ENCODE measurements around the gene SLC9A1. TPM values are rescaled to one million over a fixed set of nuclear protein-coding genes. Genes with fewer than 3 reads are reported as not detected.
A peak's percentile ranks its signal among the peaks of the same experiment; 100 is the strongest.

Gene SLC9A1
- total and polyA plus RNA-seq, 4 donors = 4.5 to 24.9 (median 13.8) TPM

DNA sequence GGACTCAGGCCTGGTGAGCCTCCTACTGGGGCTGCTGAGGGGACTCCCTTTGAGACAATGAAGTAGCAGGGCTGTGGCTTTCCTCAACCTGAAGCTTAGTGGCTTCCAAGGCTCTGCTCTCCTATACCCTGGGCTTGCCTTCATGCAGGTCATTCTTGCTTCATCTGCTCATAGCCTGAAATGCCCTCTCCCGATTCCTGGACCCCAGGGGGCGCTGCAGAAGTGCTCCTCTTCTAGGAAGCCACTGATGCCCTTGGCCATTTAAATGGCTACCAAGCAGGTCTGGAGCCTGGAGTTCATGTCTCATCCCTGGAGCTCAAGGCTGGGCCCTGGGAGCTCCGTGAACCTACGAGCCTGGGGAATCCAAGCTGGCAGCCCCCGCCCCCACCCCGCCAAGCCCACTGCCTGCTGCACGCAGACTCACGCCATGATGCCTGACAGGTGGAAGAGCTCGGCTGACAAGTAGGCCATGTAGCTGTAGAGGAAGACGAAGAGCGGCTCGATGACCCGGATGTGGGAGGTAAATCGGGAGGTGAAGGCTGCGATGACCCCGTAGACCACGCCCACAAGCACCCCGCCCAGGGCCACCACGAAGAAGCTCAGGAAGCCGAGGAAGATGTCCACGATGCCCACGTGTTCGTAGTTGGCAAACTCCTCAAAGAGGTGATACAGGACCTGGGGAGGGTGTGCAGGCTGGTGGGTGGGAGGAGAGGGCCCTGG, 45.7 kb downstream of the SLC9A1 start:
- Histone ChIP-seq H3K36me3 (ENCODE audit: control insufficient read depth in 1 of 2, insufficient read depth in 2 of 2, low read length in 1 of 2) (peaks cover 0 to 2% of the 10 kb centered on the region in 2 donors), H3K4me1 (ENCODE audit: control insufficient read depth in 1 of 2, insufficient read depth in 2 of 2, low read length in 2 of 2) (peaks cover 0 to 3% of the 10 kb centered on the region in 2 donors), H3K27ac (ENCODE audit: low read depth in 1 of 2, low read length in 2 of 2) (no peak overlapping the region), H3K4me3 (ENCODE audit: low read length in 2 of 2) (no peak overlapping the region), H3K9me3 (ENCODE audit: control insufficient read depth, low read length) (no peaks in the 10 kb centered on the region), H3K27me3 (ENCODE audit: control insufficient read depth in 1 of 2, insufficient read depth in 2 of 2, low read length in 1 of 2) (no peaks in the 10 kb centered on the region)
- ATAC-seq (ENCODE audit: low FRiP score) (no peak), DNase-seq (no peak)
- 94 to 96% methylated on average over 23 of the region's 23 CpGs for WGBS, 2 donors
- intact Hi-C loops (cut with DNase I) = loop anchor here in 1 of 2 donors (10.0 kb wide), 1 partner anchor 286 kb away; the partner anchor contains the start of gene GPR3

DNA sequence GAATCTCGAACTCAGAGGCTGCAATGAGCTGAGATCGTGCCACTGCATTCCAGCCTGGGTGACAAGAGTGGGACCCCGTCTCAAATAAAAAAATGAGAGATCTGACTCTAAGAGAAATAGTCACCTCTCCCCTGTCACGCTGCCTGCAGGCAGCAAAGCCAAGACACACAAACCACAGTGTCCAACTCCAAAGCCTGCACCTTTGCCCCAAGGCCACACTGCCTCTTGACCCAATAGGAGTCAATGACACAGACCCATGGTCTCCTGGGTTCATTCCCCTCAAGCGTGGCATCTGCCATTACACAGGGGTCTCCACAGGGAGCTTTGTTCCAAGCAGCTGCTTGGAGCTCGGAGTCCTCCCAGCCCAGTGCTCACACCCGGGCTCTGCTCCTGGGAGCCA, 46.3 kb downstream of the SLC9A1 start:
- no peaks in the 10 kb centered on the region for H3K27me3 ChIP-seq (ENCODE audit: control insufficient read depth in 1 of 2, insufficient read depth in 2 of 2, low read length in 1 of 2)
- ATAC-seq (ENCODE audit: low FRiP score) (no peak), DNase-seq (no peak)
- no peaks in the 10 kb centered on the region for H3K9me3 ChIP-seq (ENCODE audit: control insufficient read depth, low read length)
- H3K4me3 ChIP-seq (ENCODE audit: low read length in 2 of 2) = no peak overlapping the region
- intact Hi-C loops (cut with DNase I) = loop anchor here in 1 of 2 donors (10.0 kb wide), 1 partner anchor 286 kb away; the partner anchor contains the start of gene GPR3
- WGBS, 2 donors = 90 to 94% methylated on average over 7 of the region's 7 CpGs
- peaks cover 0 to 3% of the 10 kb centered on the region in 2 donors for H3K4me1 ChIP-seq (ENCODE audit: control insufficient read depth in 1 of 2, insufficient read depth in 2 of 2, low read length in 2 of 2)
- H3K36me3 ChIP-seq (ENCODE audit: control insufficient read depth in 1 of 2, insufficient read depth in 2 of 2, low read length in 1 of 2) = peaks cover 0 to 2% of the 10 kb centered on the region in 2 donors
- no peak overlapping the region for H3K27ac ChIP-seq (ENCODE audit: low read depth in 1 of 2, low read length in 2 of 2)

GRCh38 chr1:27106561-27107323, 48.2 kb downstream of the SLC9A1 start:
- intact Hi-C loops (cut with DNase I) = loop anchor here in 1 of 2 donors (10.0 kb wide), 1 partner anchor 288 kb away; the partner anchor contains the start of gene GPR3
- Histone ChIP-seq H3K4me1 (ENCODE audit: control insufficient read depth in 1 of 2, insufficient read depth in 2 of 2, low read length in 2 of 2) (no peaks in the 10 kb centered on the region), H3K27me3 (ENCODE audit: control insufficient read depth in 1 of 2, insufficient read depth in 2 of 2, low read length in 1 of 2) (no peaks in the 10 kb centered on the region), H3K4me3 (ENCODE audit: low read length in 2 of 2) (no peak overlapping the region), H3K9me3 (ENCODE audit: control insufficient read depth, low read length) (no peaks in the 10 kb centered on the region), H3K27ac (ENCODE audit: low read depth in 1 of 2, low read length in 2 of 2) (no peak overlapping the region), H3K36me3 (ENCODE audit: control insufficient read depth in 1 of 2, insufficient read depth in 2 of 2, low read length in 1 of 2) (peaks cover 0 to 2% of the 10 kb centered on the region in 2 donors)
- DNase-seq (peak in 1 of 2 donors; percentile 49), ATAC-seq (ENCODE audit: low FRiP score) (no peak)
- WGBS, 2 donors = 83 to 84% methylated on average over 7 of the region's 7 CpGs

DNA sequence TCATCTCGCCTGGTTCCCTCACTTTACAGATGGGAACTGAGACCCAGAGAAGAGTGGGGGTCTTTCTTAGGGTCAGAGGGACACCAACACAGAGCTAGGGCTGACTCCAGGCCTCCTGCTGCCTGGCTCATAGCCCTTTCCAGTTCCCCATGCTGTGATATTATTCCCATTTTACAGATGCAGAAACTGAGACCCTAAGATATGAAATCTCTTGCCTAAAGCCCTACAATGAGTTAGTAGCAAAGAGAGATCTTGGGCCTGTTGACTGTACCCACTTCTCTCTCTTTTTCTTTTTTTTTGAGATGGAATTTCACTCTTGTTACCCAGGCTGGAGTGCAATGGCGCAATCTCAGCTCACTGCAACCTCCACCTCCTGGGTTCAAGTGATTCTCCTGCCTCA, 49.9 kb downstream of the SLC9A1 start:
- ATAC-seq (ENCODE audit: low FRiP score) (no peak), DNase-seq (no peak)
- Histone ChIP-seq H3K4me3 (ENCODE audit: low read length in 2 of 2) (no peak overlapping the region), H3K4me1 (ENCODE audit: control insufficient read depth in 1 of 2, insufficient read depth in 2 of 2, low read length in 2 of 2) (no peaks in the 10 kb centered on the region), H3K27me3 (ENCODE audit: control insufficient read depth in 1 of 2, insufficient read depth in 2 of 2, low read length in 1 of 2) (no peaks in the 10 kb centered on the region), H3K36me3 (ENCODE audit: control insufficient read depth in 1 of 2, insufficient read depth in 2 of 2, low read length in 1 of 2) (peaks cover 0 to 2% of the 10 kb centered on the region in 2 donors), H3K9me3 (ENCODE audit: control insufficient read depth, low read length) (no peaks in the 10 kb centered on the region), H3K27ac (ENCODE audit: low read depth in 1 of 2, low read length in 2 of 2) (no peak overlapping the region)
- 99 to 100% methylated on average over 2 of the region's 2 CpGs for WGBS, 2 donors
- intact Hi-C loops (cut with DNase I) = loop anchor here in 1 of 2 donors (10.0 kb wide), 1 partner anchor 290 kb away; the partner anchor contains the start of gene GPR3

DNA sequence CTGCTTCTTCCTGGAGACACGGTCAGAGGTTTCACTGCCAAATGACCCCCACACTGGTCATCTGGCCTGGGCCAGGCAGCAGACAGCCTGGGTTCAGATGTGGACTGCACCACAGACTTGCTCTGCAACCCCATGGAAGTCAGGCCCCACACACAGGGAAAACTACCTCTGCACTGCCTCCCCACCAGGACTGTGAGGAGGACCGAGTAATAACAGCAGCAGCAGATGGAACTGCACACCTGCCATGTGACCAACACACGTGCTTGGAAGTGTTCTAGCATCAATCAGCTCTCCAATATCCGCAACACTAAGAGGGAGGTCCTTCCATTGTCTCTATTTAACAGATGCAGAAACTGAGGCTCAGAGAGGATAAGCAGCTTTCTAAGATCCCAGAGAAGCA, 51.4 kb downstream of the SLC9A1 start:
- Histone ChIP-seq H3K27ac (ENCODE audit: low read depth in 1 of 2, low read length in 2 of 2) (no peak overlapping the region), H3K4me1 (ENCODE audit: control insufficient read depth in 1 of 2, insufficient read depth in 2 of 2, low read length in 2 of 2) (no peaks in the 10 kb centered on the region), H3K36me3 (ENCODE audit: control insufficient read depth in 1 of 2, insufficient read depth in 2 of 2, low read length in 1 of 2) (peaks cover 0 to 2% of the 10 kb centered on the region in 2 donors), H3K27me3 (ENCODE audit: control insufficient read depth in 1 of 2, insufficient read depth in 2 of 2, low read length in 1 of 2) (no peaks in the 10 kb centered on the region), H3K9me3 (ENCODE audit: control insufficient read depth, low read length) (no peaks in the 10 kb centered on the region), H3K4me3 (ENCODE audit: low read length in 2 of 2) (no peak overlapping the region)
- DNase-seq (no peak), ATAC-seq (ENCODE audit: low FRiP score) (no peak)
- intact Hi-C loops (cut with DNase I) = loop anchor here (2.0 to 10.0 kb wide), 3 partner anchors 95 to 291 kb away; partner anchors contain the start of gene GPR3 (in 1 of the 2)
- 63 to 64% methylated on average over 4 of the region's 4 CpGs for WGBS, 2 donors

DNA sequence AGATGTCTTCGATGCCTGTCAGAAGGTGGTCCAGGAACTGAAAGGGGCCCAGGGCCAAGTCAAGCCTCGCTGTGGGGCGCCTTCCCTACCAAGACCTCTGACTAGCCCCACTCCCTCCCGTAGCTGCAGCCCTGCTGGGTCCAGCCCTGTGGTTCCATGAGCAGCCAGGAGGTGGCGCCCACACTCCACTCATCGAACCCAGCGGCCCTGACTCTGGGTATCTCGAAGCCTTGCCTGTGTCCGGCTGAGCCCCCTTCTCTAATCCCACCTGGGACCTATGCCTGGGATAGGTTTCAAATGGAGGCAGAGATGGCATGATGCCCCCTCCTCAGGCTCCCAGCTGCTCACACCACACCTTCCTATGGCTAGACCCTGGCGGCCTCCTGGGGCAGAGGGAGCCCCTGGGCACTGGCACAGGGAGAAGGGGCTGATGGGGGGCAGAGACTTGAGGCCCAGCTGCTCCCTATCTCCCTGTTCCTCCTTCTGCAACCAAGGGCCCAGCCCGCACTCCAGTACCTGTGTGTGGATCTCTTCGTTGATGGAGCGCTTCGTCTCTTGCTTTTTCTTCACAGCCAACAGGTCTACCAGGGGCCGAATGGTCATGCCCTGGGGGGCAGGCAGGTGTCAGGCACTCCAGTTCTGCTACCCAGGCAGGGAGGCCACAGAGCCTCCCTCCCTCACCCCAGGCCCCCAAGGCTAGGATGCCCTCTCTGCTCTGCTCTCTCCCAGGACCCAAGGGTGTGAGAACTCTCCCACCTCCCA, 52.0 kb downstream of the SLC9A1 start:
- DNase-seq = peak; percentile 79 to 95
- peaks cover 0 to 2% of the 10 kb centered on the region in 2 donors for H3K36me3 ChIP-seq (ENCODE audit: control insufficient read depth in 1 of 2, insufficient read depth in 2 of 2, low read length in 1 of 2)
- H3K27ac ChIP-seq (ENCODE audit: low read depth in 1 of 2, low read length in 2 of 2) = no peak overlapping the region

GRCh38 chr1:27102134-27102706, 52.7 kb downstream of the SLC9A1 start:
- Histone ChIP-seq H3K27ac (ENCODE audit: low read depth in 1 of 2, low read length in 2 of 2) (no peak overlapping the region), H3K9me3 (ENCODE audit: control insufficient read depth, low read length) (no peaks in the 10 kb centered on the region), H3K4me1 (ENCODE audit: control insufficient read depth in 1 of 2, insufficient read depth in 2 of 2, low read length in 2 of 2) (no peaks in the 10 kb centered on the region), H3K36me3 (ENCODE audit: control insufficient read depth in 1 of 2, insufficient read depth in 2 of 2, low read length in 1 of 2) (peaks cover 0 to 2% of the 10 kb centered on the region in 2 donors), H3K27me3 (ENCODE audit: control insufficient read depth in 1 of 2, insufficient read depth in 2 of 2, low read length in 1 of 2) (no peaks in the 10 kb centered on the region), H3K4me3 (ENCODE audit: low read length in 2 of 2) (no peak overlapping the region)
- no peak for DNase-seq
- ATAC-seq (ENCODE audit: low FRiP score) = no peak
- 75 to 80% methylated on average over 17 of the region's 17 CpGs for WGBS, 2 donors
- intact Hi-C loops (cut with DNase I) = loop anchor here (1.0 to 10.0 kb wide), 4 partner anchors 97 to 293 kb away; partner anchors contain the start of gene GPR3 (in 1 of the 2)

More for the DNA sequence above, 52.0 kb downstream of the SLC9A1 start:
- H3K4me1 ChIP-seq (ENCODE audit: control insufficient read depth in 1 of 2, insufficient read depth in 2 of 2, low read length in 2 of 2) = no peaks in the 10 kb centered on the region
- no peaks in the 10 kb centered on the region for H3K27me3 ChIP-seq (ENCODE audit: control insufficient read depth in 1 of 2, insufficient read depth in 2 of 2, low read length in 1 of 2)
- H3K9me3 ChIP-seq (ENCODE audit: control insufficient read depth, low read length) = no peaks in the 10 kb centered on the region
- ATAC-seq (ENCODE audit: low FRiP score) = peak; percentile 79
- 37 to 40% methylated on average over 15 of the region's 15 CpGs for WGBS, 2 donors
- H3K4me3 ChIP-seq (ENCODE audit: low read length in 2 of 2) = no peak overlapping the region
- intact Hi-C loops (cut with DNase I) = loop anchor here (1.0 to 10.0 kb wide), 4 partner anchors 96 to 292 kb away; partner anchors contain the start of gene GPR3 (in 1 of the 2)

DNA sequence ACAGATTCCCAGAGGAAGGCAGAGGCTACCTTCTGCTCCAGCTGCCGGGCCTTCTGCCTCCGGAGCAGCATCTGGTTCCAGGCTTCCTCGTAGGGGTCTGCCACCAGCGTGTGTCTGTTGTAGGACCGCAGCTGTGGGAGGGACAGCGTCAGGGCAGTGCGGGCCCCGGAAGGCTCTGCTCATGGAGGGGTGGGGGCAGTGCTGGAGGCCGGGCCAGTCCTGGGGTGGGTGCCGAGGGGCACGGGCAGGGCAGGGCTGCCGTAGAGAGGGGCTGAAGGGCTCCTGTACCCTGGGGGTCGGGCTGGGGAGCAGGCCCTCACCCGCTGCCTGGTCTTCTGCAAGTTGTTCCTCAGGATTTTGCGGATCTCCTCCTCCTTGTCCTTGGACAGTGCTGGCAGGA, 53.2 kb downstream of the SLC9A1 start:
- H3K4me1 ChIP-seq (ENCODE audit: control insufficient read depth in 1 of 2, insufficient read depth in 2 of 2, low read length in 2 of 2) = no peaks in the 10 kb centered on the region
- ATAC-seq (ENCODE audit: low FRiP score) (no peak), DNase-seq (no peak)
- WGBS, 2 donors = 90 to 93% methylated on average over 15 of the region's 15 CpGs
- H3K27ac ChIP-seq (ENCODE audit: low read depth in 1 of 2, low read length in 2 of 2) = no peak overlapping the region
- H3K27me3 ChIP-seq (ENCODE audit: control insufficient read depth in 1 of 2, insufficient read depth in 2 of 2, low read length in 1 of 2) = no peaks in the 10 kb centered on the region
- intact Hi-C loops (cut with DNase I) = loop anchor here (1.0 to 10.0 kb wide), 5 partner anchors 97 to 293 kb away; partner anchors contain the start of gene GPR3 (in 1 of the 2)
- no peak overlapping the region for H3K4me3 ChIP-seq (ENCODE audit: low read length in 2 of 2)
- H3K36me3 ChIP-seq (ENCODE audit: control insufficient read depth in 1 of 2, insufficient read depth in 2 of 2, low read length in 1 of 2) = peaks cover 0 to 2% of the 10 kb centered on the region in 2 donors
- H3K9me3 ChIP-seq (ENCODE audit: control insufficient read depth, low read length) = no peaks in the 10 kb centered on the region
